Measurements from ENCODE around the gene TM9SF1. TPM values are rescaled to one million over a fixed set of nuclear protein-coding genes. Genes with fewer than 3 reads are reported as not detected.

Gene TM9SF1
- total RNA-seq, 1 donor from 2014 or later = 45.7 TPM

DNA sequence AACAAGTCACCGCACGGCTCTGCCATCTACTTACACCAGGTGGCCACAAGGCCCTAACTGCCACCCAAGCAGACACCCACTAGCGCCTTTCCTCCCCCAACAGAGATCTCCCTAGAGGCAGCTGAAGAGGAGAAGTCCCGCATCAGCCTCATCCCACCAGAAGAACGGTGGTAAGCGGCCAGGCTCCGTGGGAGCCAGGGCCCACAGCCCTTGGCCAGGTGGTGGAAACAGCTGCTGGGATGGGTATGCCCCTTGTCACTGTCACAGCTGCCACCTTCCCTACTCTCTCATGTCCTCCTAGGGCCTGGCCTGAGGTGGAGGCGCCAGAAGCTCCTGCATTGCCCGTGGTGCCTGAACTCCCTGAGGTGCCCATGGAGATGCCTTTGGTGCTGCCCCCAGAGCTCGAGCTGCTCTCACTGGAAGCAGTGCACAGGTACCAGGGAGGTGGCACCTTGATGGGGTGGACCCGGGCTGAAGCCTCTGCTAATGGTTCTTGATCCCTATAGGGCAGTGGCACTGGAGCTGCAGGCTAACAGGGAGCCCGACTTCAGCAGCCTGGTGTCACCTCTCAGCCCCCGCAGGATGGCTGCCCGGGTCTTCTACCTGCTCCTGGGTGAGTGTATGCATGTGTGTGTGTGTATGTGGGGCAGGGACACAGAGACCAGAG is 15.8 kb downstream of the TM9SF1 start:
- H3K9me3 Mint-ChIP-seq = no peaks in the 10 kb centered on the region
- H3K4me3 Mint-ChIP-seq = no peak overlapping the region
- peaks cover 25% of the 10 kb centered on the region for H3K4me1 Mint-ChIP-seq
- TF ChIP-seq, protein P1, sequence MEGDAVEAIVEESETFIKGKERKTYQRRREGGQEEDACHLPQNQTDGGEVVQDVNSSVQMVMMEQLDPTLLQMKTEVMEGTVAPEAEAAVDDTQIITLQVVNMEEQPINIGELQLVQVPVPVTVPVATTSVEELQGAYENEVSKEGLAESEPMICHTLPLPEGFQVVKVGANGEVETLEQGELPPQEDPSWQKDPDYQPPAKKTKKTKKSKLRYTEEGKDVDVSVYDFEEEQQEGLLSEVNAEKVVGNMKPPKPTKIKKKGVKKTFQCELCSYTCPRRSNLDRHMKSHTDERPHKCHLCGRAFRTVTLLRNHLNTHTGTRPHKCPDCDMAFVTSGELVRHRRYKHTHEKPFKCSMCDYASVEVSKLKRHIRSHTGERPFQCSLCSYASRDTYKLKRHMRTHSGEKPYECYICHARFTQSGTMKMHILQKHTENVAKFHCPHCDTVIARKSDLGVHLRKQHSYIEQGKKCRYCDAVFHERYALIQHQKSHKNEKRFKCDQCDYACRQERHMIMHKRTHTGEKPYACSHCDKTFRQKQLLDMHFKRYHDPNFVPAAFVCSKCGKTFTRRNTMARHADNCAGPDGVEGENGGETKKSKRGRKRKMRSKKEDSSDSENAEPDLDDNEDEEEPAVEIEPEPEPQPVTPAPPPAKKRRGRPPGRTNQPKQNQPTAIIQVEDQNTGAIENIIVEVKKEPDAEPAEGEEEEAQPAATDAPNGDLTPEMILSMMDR (IDR thresholded peaks at IDR 0.05; ENCODE audit: unreplicated experiment) = no peak
- H3K27me3 Mint-ChIP-seq (ENCODE audit: low read depth) = no peaks in the 10 kb centered on the region
- no peak for DNase-seq (ENCODE audit: low spot score in 2 of 2, unreplicated experiment in 2 of 2)
- H3K36me3 Mint-ChIP-seq = peaks cover 28% of the 10 kb centered on the region
- peak overlapping the region; percentile 88 for H3K27ac Mint-ChIP-seq

GRCh38 chr14:24178399-24179178 is 16.7 kb downstream of the TM9SF1 start:
- DNase-seq (ENCODE audit: low spot score in 2 of 2, unreplicated experiment in 2 of 2) = no peak
- no peak overlapping the region for H3K4me3 Mint-ChIP-seq
- H3K9me3 Mint-ChIP-seq = no peaks in the 10 kb centered on the region
- no peaks in the 10 kb centered on the region for H3K27me3 Mint-ChIP-seq (ENCODE audit: low read depth)
- peaks cover 32% of the 10 kb centered on the region for H3K4me1 Mint-ChIP-seq
- H3K36me3 Mint-ChIP-seq = peaks cover 30% of the 10 kb centered on the region
- peak overlapping the region; percentile 66 for H3K27ac Mint-ChIP-seq
- TF ChIP-seq, protein P1 (IDR thresholded peaks at IDR 0.05; ENCODE audit: unreplicated experiment) = no peak

- Mint-ChIP-seq H3K4me3 (no peak overlapping the region), H3K36me3 (peaks cover 26% of the 10 kb centered on the region), H3K4me1 (peaks cover 39% of the 10 kb centered on the region), H3K27me3 (ENCODE audit: low read depth) (no peaks in the 10 kb centered on the region), H3K9me3 (no peaks in the 10 kb centered on the region), H3K27ac (peak overlapping the region; percentile 59)
- no peak for DNase-seq (ENCODE audit: low spot score in 2 of 2, unreplicated experiment in 2 of 2)
- TF ChIP-seq, protein P1 (IDR thresholded peaks at IDR 0.05; ENCODE audit: unreplicated experiment) = no peak
These were observed 17.4 kb downstream of the TM9SF1 start for GRCh38 chr14:24177891-24178290.

DNA sequence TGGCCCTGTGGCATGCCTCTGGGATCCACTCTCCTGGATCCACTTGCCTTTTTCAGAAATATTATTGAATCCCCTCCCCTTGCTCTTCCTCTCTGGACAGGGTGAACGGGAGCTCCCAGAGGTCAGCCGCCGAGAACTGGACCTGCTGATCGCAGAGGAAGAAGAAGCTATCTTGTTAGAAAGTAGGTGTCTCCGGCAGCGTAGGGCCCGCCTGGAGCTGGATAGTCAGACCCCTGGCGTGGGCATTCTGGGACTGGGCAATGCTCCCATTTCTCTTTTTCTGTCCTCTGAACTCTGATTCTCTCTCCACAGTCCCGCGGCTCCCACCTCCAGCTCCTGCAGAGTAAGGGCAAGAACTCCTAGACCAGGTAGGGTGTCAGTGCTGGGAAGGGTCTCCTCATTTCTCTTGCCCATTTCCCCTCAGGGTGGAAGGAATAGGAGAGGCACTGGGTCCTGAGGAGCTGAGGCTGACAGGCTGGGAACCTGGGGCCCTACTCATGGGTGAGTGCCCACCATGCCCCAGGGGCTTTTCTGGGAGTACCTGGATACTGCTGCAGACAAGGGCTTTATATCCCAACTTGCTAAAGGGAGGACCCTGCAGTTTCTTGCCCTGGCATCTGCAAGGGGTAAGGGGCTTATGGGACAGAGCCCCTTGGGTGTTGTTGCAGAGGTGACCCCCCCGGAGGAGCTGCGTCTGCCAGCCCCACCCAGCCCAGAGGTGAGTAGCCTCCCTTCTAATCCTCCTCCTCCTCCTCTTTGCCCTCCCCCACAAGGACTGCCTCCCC is 18.0 kb downstream of the TM9SF1 start:
- Mint-ChIP-seq H3K27ac (peak overlapping the region; percentile 82), H3K9me3 (no peaks in the 10 kb centered on the region), H3K27me3 (ENCODE audit: low read depth) (no peaks in the 10 kb centered on the region), H3K4me1 (peaks cover 43% of the 10 kb centered on the region), H3K36me3 (peaks cover 26% of the 10 kb centered on the region), H3K4me3 (peak overlapping the region; percentile 30)
- TF ChIP-seq, protein P1 (IDR thresholded peaks at IDR 0.05; ENCODE audit: unreplicated experiment) = no peak
- DNase-seq (ENCODE audit: low spot score in 2 of 2, unreplicated experiment in 2 of 2) = no peak

DNA sequence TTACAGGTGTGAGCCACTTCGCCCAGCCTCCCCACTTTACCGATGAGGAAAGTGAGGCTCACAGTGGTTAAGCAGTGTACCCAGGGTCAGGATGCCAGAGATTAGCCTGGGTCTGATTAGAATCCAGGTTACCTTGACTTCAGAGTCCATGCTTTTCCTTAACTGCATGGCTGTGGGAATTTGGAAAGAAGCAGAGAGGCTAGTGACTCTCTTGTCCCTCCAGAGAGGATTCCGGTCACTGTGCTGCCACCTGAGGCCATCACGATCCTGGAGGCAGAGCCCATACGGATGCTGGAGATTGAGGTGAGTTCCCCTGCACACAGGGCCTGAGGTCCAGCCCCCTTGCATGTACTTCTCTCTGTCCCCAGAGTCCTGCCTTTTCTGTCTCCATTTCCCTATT is 18.6 kb downstream of the TM9SF1 start:
- H3K9me3 Mint-ChIP-seq = no peaks in the 10 kb centered on the region
- peaks cover 26% of the 10 kb centered on the region for H3K36me3 Mint-ChIP-seq
- H3K27ac Mint-ChIP-seq = peak overlapping the region; percentile 82
- DNase-seq (ENCODE audit: low spot score in 2 of 2, unreplicated experiment in 2 of 2) = no peak
- TF ChIP-seq, protein P1 (IDR thresholded peaks at IDR 0.05; ENCODE audit: unreplicated experiment) = no peak
- no peaks in the 10 kb centered on the region for H3K27me3 Mint-ChIP-seq (ENCODE audit: low read depth)
- peaks cover 47% of the 10 kb centered on the region for H3K4me1 Mint-ChIP-seq
- H3K4me3 Mint-ChIP-seq = no peak overlapping the region

All from mesothelial cell of epicardium (in vitro differentiated cells).